CD14-positive monocyte (primary cell): ENCODE data around the gene LRIG1. TPM values are rescaled to one million over a fixed set of nuclear protein-coding genes. Genes with fewer than 3 reads are reported as not detected.

ENCODE experiments used
- DNase-seq, 3 donors: peaks; one replicate each; pipeline ENCODE4 v3.0.0-alpha.2; 2011 to 2022
- H2AFZ ChIP-seq: 2 replicates; pipeline ENCODE4 v1.6.0; 2012; ENCODE audit warnings: mild to moderate bottlenecking, low read depth, low read length, inconsistent platforms; ENCODE audit not compliant: insufficient read depth, poor library complexity, severe bottlenecking
- H3K27ac ChIP-seq, 2 donors: 1 replicate in 1 of 2; 2 replicates in 1 of 2; pipeline ENCODE4 v1.5.1; 2012 to 2013; ENCODE audit warnings: low read length in 2 of 2, control low read depth in 1 of 2, inconsistent platforms in 1 of 2, low read depth in 1 of 2, mild to moderate bottlenecking in 1 of 2
- H3K27me3 ChIP-seq, 2 donors: one replicate each; pipeline versions ENCODE4 v1.6.0 to v1.6.1; 2011 to 2013; ENCODE audit warnings: low read length in 2 of 2; ENCODE audit not compliant: control insufficient read depth in 2 of 2, insufficient read depth in 2 of 2
- H3K36me3 ChIP-seq, 2 donors: replicated peaks in 1 of 2; 1 replicate in 1 of 2; 2 replicates in 1 of 2; pipeline versions ENCODE4 v1.5.1 to v1.6.1; 2012 to 2013; ENCODE audit warnings: low read length in 2 of 2, control low read depth in 1 of 2, inconsistent platforms in 1 of 2, mild to moderate bottlenecking in 1 of 2; ENCODE audit not compliant: insufficient read depth in 2 of 2, control insufficient read depth in 1 of 2
- H3K4me1 ChIP-seq, 2 donors: 1 replicate in 1 of 2; 2 replicates in 1 of 2; pipeline versions ENCODE4 v1.5.1 to v1.6.1; 2012 to 2013; ENCODE audit warnings: low read length in 2 of 2, control low read depth in 1 of 2, inconsistent platforms in 1 of 2, mild to moderate bottlenecking in 1 of 2, moderate library complexity in 1 of 2; ENCODE audit not compliant: insufficient read depth in 2 of 2, control insufficient read depth in 1 of 2
- H3K4me2 ChIP-seq: replicated peaks from 2 replicates; pipeline ENCODE3; 2012; ENCODE audit warnings: low read length, moderate library complexity, mild to moderate bottlenecking; ENCODE audit not compliant: poor library complexity, severe bottlenecking; ENCODE audit errors: extremely low read depth
- H3K4me3 ChIP-seq, 3 experiments: fragments of 200-600 bp in 1 of 3; sonication (generic) in 1 of 3; replicated peaks in 1 of 3; 1 replicate in 2 of 3; 2 replicates in 1 of 3; pipeline ENCODE4 v1.5.1; 2011 to 2013; ENCODE audit warnings: low read length in 3 of 3, mild to moderate bottlenecking in 3 of 3, control low read depth in 2 of 3, low read depth in 2 of 3, inconsistent platforms in 1 of 3, moderate library complexity in 1 of 3
- H3K79me2 ChIP-seq: 2 replicates; pipeline ENCODE4 v1.6.0; 2012; ENCODE audit warnings: mild to moderate bottlenecking, control low read depth, inconsistent platforms, low read length, moderate library complexity; ENCODE audit not compliant: insufficient read depth
- H3K9ac ChIP-seq: 2 replicates; pipeline ENCODE4 v1.6.0; 2017; ENCODE audit warnings: low read length, mild to moderate bottlenecking; ENCODE audit not compliant: insufficient read depth, poor library complexity, severe bottlenecking
- H3K9me3 ChIP-seq, 2 donors: replicated peaks in 1 of 2; 1 replicate in 1 of 2; 2 replicates in 1 of 2; pipeline versions ENCODE4 v1.5.1 to v1.6.1; 2012 to 2013; ENCODE audit warnings: low read length in 2 of 2, control low read depth in 1 of 2; ENCODE audit not compliant: control insufficient read depth in 1 of 2, insufficient read depth in 1 of 2
- H4K20me1 ChIP-seq: 2 replicates; pipeline ENCODE4 v1.6.0; 2012; ENCODE audit warnings: mild to moderate bottlenecking, low read length, control low read depth, moderate library complexity; ENCODE audit not compliant: insufficient read depth
- H3K27ac Mint-ChIP-seq, 7 donors: one replicate each; pipeline ENCODE4 v1.8.0; 2020; ENCODE audit warnings: mild to moderate bottlenecking in 7 of 7, mixed read lengths in 7 of 7, moderate library complexity in 6 of 7, inconsistent platforms in 2 of 7
- H3K27me3 Mint-ChIP-seq, 3 donors: one replicate each; pipeline ENCODE4 v1.8.0; 2021 to 2022; ENCODE audit warnings: low read depth in 3 of 3, mild to moderate bottlenecking in 3 of 3, mixed read lengths in 3 of 3, moderate library complexity in 3 of 3, inconsistent platforms in 1 of 3
- H3K36me3 Mint-ChIP-seq, 2 donors: one replicate each; pipeline ENCODE4 v1.8.0; 2020; ENCODE audit warnings: mixed read lengths in 2 of 2, inconsistent platforms in 1 of 2, mild to moderate bottlenecking in 1 of 2
- H3K4me1 Mint-ChIP-seq: one replicate; pipeline ENCODE4 v1.8.0; 2020; ENCODE audit warnings: mild to moderate bottlenecking, mixed read lengths
- H3K4me3 Mint-ChIP-seq, 2 donors: one replicate each; pipeline ENCODE4 v1.8.0; 2020; ENCODE audit warnings: mild to moderate bottlenecking in 2 of 2, mixed read lengths in 2 of 2, moderate library complexity in 1 of 2
- H3K9me3 Mint-ChIP-seq, 7 donors: one replicate each; pipeline ENCODE4 v1.8.0; 2020 to 2022; ENCODE audit warnings: mixed read lengths in 7 of 7, mild to moderate bottlenecking in 6 of 7, moderate library complexity in 6 of 7, inconsistent platforms in 2 of 7
- WGBS: methylation state at CpG from one replicate; pipeline ENCODE4 v1.1.5; 2013; ENCODE audit warnings: missing lambda C conversion rate; ENCODE audit not compliant: insufficient coverage; 5-methylcytosine and 5-hydroxymethylcytosine counted together
- intact Hi-C, 2 donors: fragments of 100-400 bp; cut with micrococcal nuclease; formaldehyde crosslinking; loops; one replicate each; pipeline versions ENCODE4 v1.15.0 to v1.15.1; 2023
- polyA plus RNA-seq, 3 donors: library from polyadenylated mRNA; depleted of rRNA in 1 of 3; unstranded in 2 of 3; stranded (reverse) in 1 of 3; fragments of 300-500 nt in 2 of 3; fragments of >200 nt in 1 of 3; fragmentation: Illumina TruSeq in 2 of 3; gene quantifications; 1 replicate in 2 of 3; 2 replicates in 1 of 3; pipeline ENCODE4 v1.2.3, GENCODE V29; 2012 to 2021
- TF ChIP-seq, protein P1 (sequence below): fragments of 200-600 bp; IDR thresholded peaks from one replicate; pipeline ENCODE4 v1.8.0; 2022; ENCODE audit warnings: antibody characterized with exemption, mild to moderate bottlenecking

LRIG1 gene
- polyA plus RNA-seq, 3 donors: 0.82 to 1.9 (median 1.0) TPM

DNA sequence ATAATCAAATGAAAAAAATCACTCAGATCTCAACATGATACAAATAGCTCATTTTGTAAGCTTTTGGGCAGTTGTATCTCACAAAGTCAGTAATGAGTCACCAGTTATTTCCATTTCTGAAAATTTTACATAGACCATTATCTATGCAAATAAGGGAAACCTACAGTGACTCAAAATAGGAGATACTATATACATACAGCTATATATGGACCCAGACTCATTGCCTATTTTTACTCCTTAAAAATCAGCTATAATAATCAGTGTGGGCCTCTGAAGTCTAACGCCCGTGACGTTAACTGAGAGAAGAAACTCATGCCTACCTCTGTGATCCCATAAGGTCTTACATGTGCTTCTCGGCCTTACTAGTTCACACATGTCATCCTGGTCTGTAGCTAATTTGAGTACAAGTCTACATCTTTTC, 31.6 kb downstream of the LRIG1 start:
- TF ChIP-seq, protein P1, sequence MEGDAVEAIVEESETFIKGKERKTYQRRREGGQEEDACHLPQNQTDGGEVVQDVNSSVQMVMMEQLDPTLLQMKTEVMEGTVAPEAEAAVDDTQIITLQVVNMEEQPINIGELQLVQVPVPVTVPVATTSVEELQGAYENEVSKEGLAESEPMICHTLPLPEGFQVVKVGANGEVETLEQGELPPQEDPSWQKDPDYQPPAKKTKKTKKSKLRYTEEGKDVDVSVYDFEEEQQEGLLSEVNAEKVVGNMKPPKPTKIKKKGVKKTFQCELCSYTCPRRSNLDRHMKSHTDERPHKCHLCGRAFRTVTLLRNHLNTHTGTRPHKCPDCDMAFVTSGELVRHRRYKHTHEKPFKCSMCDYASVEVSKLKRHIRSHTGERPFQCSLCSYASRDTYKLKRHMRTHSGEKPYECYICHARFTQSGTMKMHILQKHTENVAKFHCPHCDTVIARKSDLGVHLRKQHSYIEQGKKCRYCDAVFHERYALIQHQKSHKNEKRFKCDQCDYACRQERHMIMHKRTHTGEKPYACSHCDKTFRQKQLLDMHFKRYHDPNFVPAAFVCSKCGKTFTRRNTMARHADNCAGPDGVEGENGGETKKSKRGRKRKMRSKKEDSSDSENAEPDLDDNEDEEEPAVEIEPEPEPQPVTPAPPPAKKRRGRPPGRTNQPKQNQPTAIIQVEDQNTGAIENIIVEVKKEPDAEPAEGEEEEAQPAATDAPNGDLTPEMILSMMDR: no peak
- Mint-ChIP-seq H3K4me1 (peaks cover 36% of the 10 kb centered on the region), H3K27ac (no peak overlapping the region), H3K9me3 (peaks cover 0 to 2% (median 0%) of the 10 kb centered on the region in 7 donors), H3K27me3 (peaks cover 0 to 3% (median 0%) of the 10 kb centered on the region in 3 donors), H3K4me3 (no peak overlapping the region), H3K36me3 (no peaks in the 10 kb centered on the region)
- intact Hi-C loops: no loop called here
- Histone ChIP-seq H3K79me2 (no peaks in the 10 kb centered on the region), H3K9ac (no peak overlapping the region), H3K4me3 (no peak overlapping the region), H3K4me1 (peaks cover 16 to 21% of the 10 kb centered on the region in 2 donors), H2AFZ (no peak overlapping the region), H4K20me1 (no peaks in the 10 kb centered on the region), H3K9me3 (no peaks in the 10 kb centered on the region), H3K36me3 (no peaks in the 10 kb centered on the region), H3K27ac (no peak overlapping the region), H3K27me3 (no peaks in the 10 kb centered on the region), H3K4me2 (no peak overlapping the region)
- peak in 1 of 3 donors; percentile 26 for DNase-seq
- no CpG with 5 or more reads among the region's 4 CpGs for WGBS

DNA sequence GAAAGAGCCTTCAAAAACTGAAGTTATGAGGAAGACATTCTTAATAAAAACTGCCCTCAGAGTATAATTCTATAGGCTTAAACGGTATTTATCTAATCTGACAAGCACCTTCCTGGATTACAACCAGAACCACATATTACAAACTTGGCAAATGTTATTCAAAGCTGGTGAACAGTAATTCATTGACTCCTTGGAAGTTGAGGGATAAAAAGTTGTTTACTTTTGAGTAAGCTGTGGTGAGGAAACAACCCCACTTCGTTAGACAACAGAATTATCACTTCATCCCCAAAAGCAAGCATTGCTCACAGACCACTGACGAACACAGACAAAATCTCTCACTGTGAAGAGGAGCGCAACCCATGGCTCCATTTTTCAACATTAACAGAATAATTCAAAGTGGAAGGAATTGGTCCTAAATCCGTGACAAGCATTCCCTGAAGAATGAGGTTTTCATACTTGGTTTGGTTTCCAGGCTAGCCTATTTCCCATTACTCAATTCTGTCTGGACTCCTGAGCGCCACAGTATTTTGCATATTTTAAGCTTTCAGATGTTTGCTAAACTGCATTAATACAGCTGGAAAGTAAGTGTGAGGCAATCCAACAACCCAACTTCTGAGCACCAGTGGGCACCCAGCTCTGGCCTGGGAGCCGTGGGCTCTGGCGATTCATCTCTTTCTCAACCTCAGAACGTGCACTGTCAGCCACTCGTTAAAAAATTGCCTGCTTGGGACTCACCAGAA, 32.7 kb downstream of the LRIG1 start:
- TF ChIP-seq, protein P1: no peak
- Histone ChIP-seq H3K27me3 (no peaks in the 10 kb centered on the region), H3K36me3 (no peaks in the 10 kb centered on the region), H3K27ac (no peak overlapping the region), H4K20me1 (no peaks in the 10 kb centered on the region), H2AFZ (no peak overlapping the region), H3K9ac (no peak overlapping the region), H3K79me2 (no peaks in the 10 kb centered on the region), H3K4me3 (no peak overlapping the region), H3K4me1 (peaks cover 8 to 11% of the 10 kb centered on the region in 2 donors), H3K4me2 (no peak overlapping the region), H3K9me3 (no peaks in the 10 kb centered on the region)
- H3K9me3 Mint-ChIP-seq: peaks cover 0 to 2% (median 0%) of the 10 kb centered on the region in 7 donors
- peak in 1 of 3 donors; percentile 42 for DNase-seq
- intact Hi-C loops: no loop called here
- no peaks in the 10 kb centered on the region for H3K36me3 Mint-ChIP-seq
- peaks cover 28% of the 10 kb centered on the region for H3K4me1 Mint-ChIP-seq
- H3K4me3 Mint-ChIP-seq: no peak overlapping the region
- WGBS: no CpG with 5 or more reads among the region's 10 CpGs
- peaks cover 0 to 3% (median 0%) of the 10 kb centered on the region in 3 donors for H3K27me3 Mint-ChIP-seq
- H3K27ac Mint-ChIP-seq: no peak overlapping the region
